DOHH2 (cell line): Measurements from ENCODE around the gene TBC1D24.

Source experiments
- H3F3A ChIP-seq: fragments of 200-600 bp; sonication (generic), shearing (Covaris generic); 2 replicates; pipeline ENCODE4 v1.6.0; 2016; ENCODE audit warnings: antibody characterized with exemption, mild to moderate bottlenecking; ENCODE audit not compliant: control insufficient read depth, insufficient read depth
- H3K27ac ChIP-seq: fragments of 200-600 bp; sonication (generic); 2 replicates; pipeline ENCODE4 v1.5.1; 2014; ENCODE audit warnings: low read depth, mild to moderate bottlenecking, low read length, moderate library complexity
- H3K27me3 ChIP-seq: fragments of 200-600 bp; sonication (generic); 2 replicates; pipeline ENCODE4 v1.6.1; 2014; ENCODE audit warnings: mild to moderate bottlenecking, low read length, mixed read lengths; ENCODE audit not compliant: control insufficient read depth
- H3K36me3 ChIP-seq: fragments of 200-600 bp; sonication (generic); 2 replicates; pipeline ENCODE4 v1.6.1; 2014; ENCODE audit warnings: mild to moderate bottlenecking, low read length, moderate library complexity, mixed read lengths; ENCODE audit not compliant: control insufficient read depth
- H3K4me1 ChIP-seq: fragments of 200-600 bp; sonication (generic); 2 replicates; pipeline ENCODE4 v1.6.1; 2014; ENCODE audit warnings: mild to moderate bottlenecking, low read length, mixed read lengths; ENCODE audit not compliant: control insufficient read depth
- H3K4me2 ChIP-seq: fragments of 200-600 bp; sonication (generic); 2 replicates; pipeline ENCODE4 v1.6.0; 2014; ENCODE audit warnings: mild to moderate bottlenecking, low read length, moderate library complexity
- H3K4me3 ChIP-seq: fragments of 200-600 bp; sonication (generic); 2 replicates; pipeline ENCODE4 v1.5.1; 2014; ENCODE audit warnings: mild to moderate bottlenecking, low read length, mixed read lengths
- H3K79me2 ChIP-seq: fragments of 200-600 bp; sonication (generic); 2 replicates; pipeline ENCODE4 v1.6.1; 2014; ENCODE audit warnings: mild to moderate bottlenecking, low read length, mixed read lengths; ENCODE audit not compliant: control insufficient read depth
- H3K9me2 ChIP-seq: fragments of 200-600 bp; sonication (generic); replicated peaks from 2 replicates; pipeline ENCODE4 v1.6.1; 2014; ENCODE audit warnings: mild to moderate bottlenecking, low read length, mixed read lengths; ENCODE audit not compliant: control insufficient read depth
- H3K9me3 ChIP-seq: fragments of 200-600 bp; sonication (generic); 2 replicates; pipeline ENCODE4 v1.6.1; 2014; ENCODE audit warnings: antibody characterized with exemption, low read length, mixed read lengths; ENCODE audit not compliant: control insufficient read depth, insufficient read depth
- H4K20me1 ChIP-seq: fragments of 200-600 bp; sonication (generic); 2 replicates; pipeline ENCODE4 v1.6.0; 2014; ENCODE audit warnings: low read depth, mild to moderate bottlenecking, antibody characterized with exemption, low read length, moderate library complexity; ENCODE audit not compliant: control insufficient read depth, insufficient read depth
- CTCF ChIP-seq: fragments of 200-600 bp; sonication (generic); IDR thresholded peaks from one replicate; pipeline ENCODE4 v1.5.1; 2014; ENCODE audit warnings: antibody characterized with exemption, mild to moderate bottlenecking, low read depth, low read length; ENCODE audit not compliant: poor library complexity, severe bottlenecking
- EZH2phosphoT487 ChIP-seq: fragments of 200-600 bp; sonication (generic); IDR thresholded peaks from 2 replicates; pipeline ENCODE4 v1.6.1; 2017; ENCODE audit warnings: borderline replicate concordance, mild to moderate bottlenecking, antibody characterized with exemption, low read length, moderate library complexity, mixed read lengths

Gene TBC1D24

GRCh38 chr16:2517954-2518605, 43.2 kb downstream of the TBC1D24 start:
- peaks cover 71% of the 10 kb centered on the region for H3K79me2 ChIP-seq
- H3K27me3 ChIP-seq: no peaks in the 10 kb centered on the region
- no peaks in the 10 kb centered on the region for H3K9me2 ChIP-seq
- H3K4me1 ChIP-seq: peaks cover 57% of the 10 kb centered on the region
- H3K4me3 ChIP-seq: no peak overlapping the region
- H4K20me1 ChIP-seq: peaks cover 13% of the 10 kb centered on the region
- H3K9me3 ChIP-seq: no peaks in the 10 kb centered on the region
- peaks cover 8% of the 10 kb centered on the region for H3F3A ChIP-seq
- peaks cover 31% of the 10 kb centered on the region for H3K36me3 ChIP-seq
- TF ChIP-seq EZH2phosphoT487 (no peak), CTCF (no peak)
- no peak overlapping the region for H3K27ac ChIP-seq
- no peak overlapping the region for H3K4me2 ChIP-seq

- Histone ChIP-seq H3K4me1 (peaks cover 54% of the 10 kb centered on the region), H3K79me2 (peaks cover 67% of the 10 kb centered on the region), H4K20me1 (peaks cover 13% of the 10 kb centered on the region)
These were observed 44.1 kb downstream of the TBC1D24 start for GRCh38 chr16:2518823-2519710.

GRCh38 chr16:2519711-2520080, 44.8 kb downstream of the TBC1D24 start:
- peaks cover 53% of the 10 kb centered on the region for H3K4me1 ChIP-seq
- peaks cover 42% of the 10 kb centered on the region for H3K36me3 ChIP-seq
- H3K27ac ChIP-seq: peak overlapping the region; percentile 28; the same call in 1 of the 2 replicates

More at GRCh38 chr16:2518823-2519710, 44.1 kb downstream of the TBC1D24 start:
- Histone ChIP-seq H3K4me3 (peak overlapping the region; percentile 62; the same call in 1 of the 2 replicates), H3K9me2 (no peaks in the 10 kb centered on the region), H3K4me2 (peak overlapping the region; percentile 66), H3K9me3 (no peaks in the 10 kb centered on the region), H3K27me3 (no peaks in the 10 kb centered on the region), H3F3A (peaks cover 6% of the 10 kb centered on the region), H3K36me3 (peaks cover 38% of the 10 kb centered on the region), H3K27ac (0 out of 2 replicates have a peak overlapping the region, but pooled peaks have one; percentile 28)
- TF ChIP-seq CTCF (no peak), EZH2phosphoT487 (no peak)

More at GRCh38 chr16:2519711-2520080, 44.8 kb downstream of the TBC1D24 start:
- no peaks in the 10 kb centered on the region for H3K27me3 ChIP-seq
- H3K4me3 ChIP-seq: peak overlapping the region; percentile 62
- no peaks in the 10 kb centered on the region for H3K9me2 ChIP-seq
- TF ChIP-seq CTCF: no peak
- no peak for TF ChIP-seq EZH2phosphoT487
- peak overlapping the region; percentile 66 for H3K4me2 ChIP-seq
- H3K9me3 ChIP-seq: no peaks in the 10 kb centered on the region
- peaks cover 11% of the 10 kb centered on the region for H4K20me1 ChIP-seq
- H3K79me2 ChIP-seq: peaks cover 61% of the 10 kb centered on the region
- H3F3A ChIP-seq: peaks cover 6% of the 10 kb centered on the region
